K562 (cell line): ENCODE results near the gene PPP1R10. TPM values are rescaled to one million over a fixed set of nuclear protein-coding genes. Genes with fewer than 3 reads are reported as not detected.

Experiments
- BRCA1 ChIP-seq, 2 experiments: fragments of 450-650 bp in 1 of 2; sonication (generic) in 1 of 2; formaldehyde crosslinking in 1 of 2; IDR thresholded peaks; 2 replicates each; pipeline versions ENCODE4 v1.5.0 to v1.6.1; 2017 to 2020; ENCODE audit warnings: mild to moderate bottlenecking in 1 of 2, missing genetic modification reagents in 1 of 2
- HCFC1 ChIP-seq: IDR thresholded peaks from 2 replicates; pipeline ENCODE4 v1.6.1; 2012; ENCODE audit warnings: low read depth, low read length, improper control_type of control experiment
- IRF2 ChIP-seq: sonication (generic); formaldehyde crosslinking; IDR thresholded peaks from 2 replicates; pipeline ENCODE4 v1.8.1; 2022; ENCODE audit warnings: mild to moderate bottlenecking, missing genetic modification reagents
- KHSRP ChIP-seq: fragments of 450-650 bp; IDR thresholded peaks from 2 replicates; pipeline ENCODE4 v1.6.1; 2017
- KLF10 ChIP-seq: fragments of 250-450 bp; sonication (Bioruptor Pico); IDR thresholded peaks from 2 replicates; pipeline ENCODE4 v1.6.1; 2021; ENCODE audit warnings: matching md5 sums
- MCM5 ChIP-seq: fragments of 450-650 bp; IDR thresholded peaks from 2 replicates; pipeline ENCODE4 v1.6.1; 2016; ENCODE audit warnings: low read depth
- MIER1 ChIP-seq: fragments of 450-650 bp; IDR thresholded peaks from 2 replicates; pipeline ENCODE4 v1.6.1; 2016; ENCODE audit warnings: antibody characterized with exemption, mild to moderate bottlenecking, low read depth
- MYBL2 ChIP-seq, 2 experiments: fragments of 450-650 bp in 1 of 2; sonication (generic) in 1 of 2; formaldehyde crosslinking in 1 of 2; IDR thresholded peaks; 2 replicates each; pipeline versions ENCODE4 v1.6.1 to v1.8.1; 2017 to 2022; ENCODE audit warnings: borderline replicate concordance in 1 of 2, inconsistent platforms in 1 of 2, low read depth in 1 of 2, mild to moderate bottlenecking in 1 of 2, missing genetic modification reagents in 1 of 2, moderate library complexity in 1 of 2
- PHTF2 ChIP-seq: fragments of 250-450 bp; sonication (Bioruptor Pico); IDR thresholded peaks from 2 replicates; pipeline ENCODE4 v1.5.0; 2021; ENCODE audit warnings: mild to moderate bottlenecking
- RB1 ChIP-seq: fragments of 450-650 bp; IDR thresholded peaks from 2 replicates; pipeline ENCODE4 v1.6.1; 2017; ENCODE audit warnings: low read depth, mild to moderate bottlenecking
- RUNX1 ChIP-seq: sonication (generic); IDR thresholded peaks from 2 replicates; pipeline ENCODE4 v1.6.1; 2016; ENCODE audit warnings: antibody characterized with exemption, low read depth
- SIRT6 ChIP-seq: IDR thresholded peaks from one replicate; pipeline ENCODE4 v1.6.1; 2012; ENCODE audit warnings: low read depth, mild to moderate bottlenecking, control low read depth, inconsistent platforms, low read length, moderate library complexity
- SNAPC5 ChIP-seq: fragments of 250-450 bp; sonication (Bioruptor Pico); IDR thresholded peaks from 2 replicates; pipeline ENCODE4 v1.8.0; 2021; ENCODE audit warnings: moderate library complexity, mild to moderate bottlenecking, inconsistent platforms
- TAF1 ChIP-seq: IDR thresholded peaks from 2 replicates; pipeline ENCODE4 v1.6.1; 2011; ENCODE audit warnings: mild to moderate bottlenecking, low read length, moderate library complexity; ENCODE audit not compliant: insufficient read depth, control insufficient read depth, severe bottlenecking; ENCODE audit errors: extremely low read depth
- TOE1 ChIP-seq, 2 experiments: fragments of 450-650 bp in 1 of 2; sonication (generic) in 1 of 2; formaldehyde crosslinking in 1 of 2; IDR thresholded peaks; 2 replicates each; pipeline versions ENCODE4 v1.7.1 to v1.8.0; 2016 to 2022; ENCODE audit warnings: borderline replicate concordance in 2 of 2, mild to moderate bottlenecking in 2 of 2, antibody characterized with exemption in 1 of 2, inconsistent platforms in 1 of 2, low read depth in 1 of 2, missing genetic modification reagents in 1 of 2, moderate library complexity in 1 of 2
- TRIM24 ChIP-seq, 2 experiments: fragments of 450-650 bp; IDR thresholded peaks; 2 replicates each; pipeline ENCODE4 v1.6.1; 2016
- UBTF ChIP-seq, 2 experiments: IDR thresholded peaks; 2 replicates each; pipeline ENCODE4 v1.6.1; 2012; ENCODE audit warnings: improper control_type of control experiment in 2 of 2, low read depth in 2 of 2, low read length in 2 of 2, borderline replicate concordance in 1 of 2
- ZBTB11 ChIP-seq, 3 experiments: fragments of 200-800 bp in 1 of 3; fragments of 250-450 bp in 1 of 3; fragments of 450-650 bp in 1 of 3; sonication (Bioruptor Pico) in 1 of 3; sonication (Bioruptor generic) in 1 of 3; formaldehyde crosslinking in 1 of 3; IDR thresholded peaks; 2 replicates each; pipeline versions ENCODE4 v1.6.1 to v1.8.0; 2016 to 2022; ENCODE audit warnings: mild to moderate bottlenecking in 2 of 3, missing genetic modification characterization in 2 of 3, missing compliant biosample characterization in 1 of 3, moderate library complexity in 1 of 3
- ZFP36 ChIP-seq: fragments of 150-350 bp; IDR thresholded peaks from 2 replicates; pipeline ENCODE4 v1.6.1; 2018; ENCODE audit warnings: low read length, low read depth; ENCODE audit not compliant: partially characterized antibody
- ZNF354B ChIP-seq: fragments of 250-450 bp; sonication (Bioruptor Pico); IDR thresholded peaks from 2 replicates; pipeline ENCODE4 v1.4.0; 2020
- polyA plus RNA-seq, 8 experiments: library from polyadenylated mRNA; depleted of rRNA in 4 of 8; stranded (reverse) in 5 of 8; unstranded in 3 of 8; fragments of >200 nt; fragmentation: Nextera tagmentation in 2 of 8; fragmentation: Illumina TruSeq in 1 of 8; extraction: Ambion mirVana in 2 of 8; extraction: Trizol in 1 of 8; gene quantifications; 2 replicates each; pipeline versions ENCODE4 v1.2.1 to v1.2.3, GENCODE V29; 2011 to 2014; ENCODE audit warnings: inconsistent platforms in 1 of 8, missing spikeins in 1 of 8
- total RNA-seq, 7 experiments: library from RNA; depleted of rRNA in 6 of 7; stranded (reverse); fragments of >200 nt in 6 of 7; fragmentation: Illumina TruSeq in 2 of 7; extraction: Trizol in 2 of 7; gene quantifications; 2 replicates each; pipeline versions ENCODE4 v1.2.1 to v1.2.3, GENCODE V29; 2011 to 2021; ENCODE audit warnings: low replicate concordance in 1 of 7

PPP1R10 gene
- total and polyA plus RNA-seq, 9 of the 15 experiments (the other 6 are each of a cell fraction or from before 2014, with no cell fraction given): 14.1 to 65.5 (median 32.6) TPM

- no peak for TF ChIP-seq UBTF (IDR thresholded peaks at IDR 0.05; ENCODE audit: borderline replicate concordance in 1 of 2, low read depth in 2 of 2, low read length in 2 of 2)
- TF ChIP-seq BRCA1 (IDR thresholded peaks at IDR 0.05): no peak
- no peak for TF ChIP-seq BRCA1 (CRISPR knock-in tag; IDR thresholded peaks at IDR 0.05)
- no peak for TF ChIP-seq RUNX1
- TF ChIP-seq SNAPC5: no peak
- no peak; the same call in 1 of the 2 replicates for TF ChIP-seq RB1
- TF ChIP-seq KLF10: 0 out of 2 replicates have a peak, but pooled peaks have one; percentile 58
- peak in 1 of 3 experiments; percentile 67; a peak in 2 of 6 replicates for TF ChIP-seq ZBTB11 (CRISPR knock-in tag; IDR thresholded peaks at IDR 0.05)
- no peak for TF ChIP-seq TAF1
- no peak for TF ChIP-seq SIRT6
- TF ChIP-seq IRF2 (CRISPR knock-in tag): no peak
- TF ChIP-seq MIER1: peak; percentile 54; the same call in 1 of the 2 replicates
- TF ChIP-seq MCM5: no peak
- no peak for TF ChIP-seq ZFP36
- 0 out of 2 replicates have a peak, but pooled peaks have one; percentile 15 for TF ChIP-seq MYBL2 (IDR thresholded peaks at IDR 0.05; ENCODE audit: low read depth)
- no peak for TF ChIP-seq MYBL2 (CRISPR knock-in tag; IDR thresholded peaks at IDR 0.05; ENCODE audit: borderline replicate concordance)
- no peak for TF ChIP-seq TOE1 (IDR thresholded peaks at IDR 0.05; ENCODE audit: borderline replicate concordance)
- TF ChIP-seq TOE1 (CRISPR knock-in tag; IDR thresholded peaks at IDR 0.05; ENCODE audit: borderline replicate concordance, low read depth): no peak
- TF ChIP-seq PHTF2: no peak; the same call in 1 of the 2 replicates
- TF ChIP-seq ZNF354B: no peak; the same call in none of the 2 replicates
- no peak for TF ChIP-seq HCFC1
- 0 out of 4 replicates have a peak, but pooled peaks of 1 of the 2 experiments have one; percentile 5 for TF ChIP-seq TRIM24 (IDR thresholded peaks at IDR 0.05)
- TF ChIP-seq KHSRP: peak; percentile 75
Measured at GRCh38 chr6:30615219-30615957, 1.7 kb downstream of the PPP1R10 start (continued).
